ENCODE data around the gene PLEKHA1.

GRCh38 chr10:122341141-122341810, 33.2 kb upstream of the PLEKHA1 start:
- TF ChIP-seq POLR2AphosphoS5 (IDR thresholded peaks at IDR 0.05) (peak; percentile 19 to 83), CTCF (IDR thresholded peaks at IDR 0.05) (no peak)
